Right lobe of liver (tissue), 4 donors: Measurements from ENCODE around the gene MARVELD1.

Experiments used
- CTCF ChIP-seq, 4 donors: fragments of 200-600 bp in 3 of 4; fragments of 450-650 bp in 1 of 4; IDR thresholded peaks; one replicate each; pipeline versions ENCODE4 v1.5.1 to v1.8.0; 2016 to 2022; ENCODE audit warnings: antibody characterized with exemption in 4 of 4, mild to moderate bottlenecking in 2 of 4
- POLR2A ChIP-seq: fragments of 450-650 bp; IDR thresholded peaks from one replicate; pipeline ENCODE4 v1.6.1; 2017; ENCODE audit warnings: antibody characterized with exemption, mild to moderate bottlenecking
- donor health status: DM: no; HTN: no; CAD: no.
- donor health status: DM: no; HTN: no; CAD: no.
- donor health status: DM: no; HTN: yes; CAD: no.

GRCh38 chr10:97729014-97729413, 15.5 kb downstream of the MARVELD1 start:
- TF ChIP-seq CTCF (IDR thresholded peaks at IDR 0.05) (no peak), POLR2A (no peak)
